ENCODE results near the gene SLCO6A1. TPM values are rescaled to one million over a fixed set of nuclear protein-coding genes. Genes with fewer than 3 reads are reported as not detected.

Gene SLCO6A1
- total RNA-seq, 4 donors from 2014 or later: not detected

GRCh38 chr5:102368392-102368791, 130.4 kb downstream of the SLCO6A1 start:
- H3K27ac ChIP-seq: no peak overlapping the region
- ATAC-seq: no peak
- intact Hi-C loops (cut with DNase I; ENCODE audit: low total_unique reads): no loop called here
- no peaks in the 10 kb centered on the region for H3K9me3 ChIP-seq
- H3K27me3 ChIP-seq: no peaks in the 10 kb centered on the region
- in situ Hi-C loops (cut with MboI; ENCODE audit: low sequenced_read_pairs in 4 of 4): no loop called here
- TF ChIP-seq POLR2A (IDR thresholded peaks at IDR 0.05) (no peak), CTCF (IDR thresholded peaks at IDR 0.05 in 4 of 5, conservative IDR thresholded peaks at IDR 0.05 in 1 of 5) (no peak)
- no peak for DNase-seq
- H3K4me1 ChIP-seq: no peaks in the 10 kb centered on the region
- no peaks in the 10 kb centered on the region for H3K36me3 ChIP-seq
- H3K4me3 ChIP-seq: no peak overlapping the region

DNA sequence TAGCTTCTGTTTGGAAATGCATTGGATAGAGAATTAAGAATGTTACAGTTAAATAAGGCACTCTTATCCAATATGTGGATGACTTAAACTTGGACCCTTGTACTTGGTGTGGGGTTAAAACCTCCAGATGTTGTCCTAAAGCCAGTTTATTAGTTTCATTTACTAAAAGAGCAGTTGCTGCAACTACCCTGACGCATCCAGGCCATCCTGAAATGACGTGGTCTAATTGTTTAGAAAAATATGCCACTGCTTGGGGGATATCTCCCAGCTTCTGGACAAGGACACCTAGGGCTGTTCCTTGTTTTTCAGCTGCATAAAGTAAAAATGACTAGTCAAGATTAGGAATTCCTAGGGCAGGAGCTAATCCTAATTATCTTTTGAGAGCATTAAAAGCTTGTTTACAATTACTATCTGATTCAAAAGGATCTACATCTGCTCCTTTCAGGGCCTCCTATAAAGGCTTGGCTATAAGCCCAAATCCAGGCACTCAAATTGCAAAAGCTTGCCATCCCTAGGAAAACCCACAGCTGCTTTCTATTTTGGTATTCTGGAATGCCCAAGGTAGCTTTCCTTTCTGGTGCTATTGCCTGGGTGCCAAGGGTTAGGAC, 157.0 kb downstream of the SLCO6A1 start:
- DNase-seq (no peak), ATAC-seq (no peak)
- H3K4me1 ChIP-seq: peaks cover 6 to 7% of the 10 kb centered on the region in 2 donors
- no peaks in the 10 kb centered on the region for H3K9me3 ChIP-seq
- in situ Hi-C loops (cut with MboI; ENCODE audit: low sequenced_read_pairs in 4 of 4) (no loop called here), intact Hi-C loops (cut with DNase I; ENCODE audit: low total_unique reads) (no loop called here)
- no peaks in the 10 kb centered on the region for H3K36me3 ChIP-seq
- no peak overlapping the region for H3K27ac ChIP-seq
- H3K27me3 ChIP-seq: no peaks in the 10 kb centered on the region
- no peak for TF ChIP-seq POLR2A (IDR thresholded peaks at IDR 0.05)
- no peak for TF ChIP-seq CTCF (IDR thresholded peaks at IDR 0.05 in 4 of 5, conservative IDR thresholded peaks at IDR 0.05 in 1 of 5)
- H3K4me3 ChIP-seq: no peak overlapping the region

- no peaks in the 10 kb centered on the region for H3K9me3 ChIP-seq
- H3K27me3 ChIP-seq: no peaks in the 10 kb centered on the region
- in situ Hi-C loops (cut with MboI; ENCODE audit: low sequenced_read_pairs in 4 of 4): no loop called here
- no peaks in the 10 kb centered on the region for H3K4me1 ChIP-seq
- DNase-seq (no peak), ATAC-seq (no peak)
- H3K36me3 ChIP-seq: no peaks in the 10 kb centered on the region
- intact Hi-C loops (cut with DNase I; ENCODE audit: low total_unique reads): no loop called here
- no peak overlapping the region for H3K27ac ChIP-seq
- H3K4me3 ChIP-seq: no peak overlapping the region
- TF ChIP-seq POLR2A (IDR thresholded peaks at IDR 0.05): no peak
- TF ChIP-seq CTCF (IDR thresholded peaks at IDR 0.05 in 4 of 5, conservative IDR thresholded peaks at IDR 0.05 in 1 of 5): no peak
These were observed 174.1 kb downstream of the SLCO6A1 start for GRCh38 chr5:102324714-102325113.

Other genes with a start within 250 kb of the SLCO6A1 start
- gene SLCO4C1, start 202.7 kb downstream of the SLCO6A1 start, total RNA-seq: not detected

Measured in gastrocnemius medialis (tissue), 4 donors.